GM12878 (cell line): Measurements from ENCODE around the gene OXCT1. TPM values are rescaled to one million over a fixed set of nuclear protein-coding genes. Genes with fewer than 3 reads are reported as not detected.

Experiments used
- ATAC-seq: fragments of 200-7000 bp; cut with Tn5 transposase; 3 replicates; pipeline ENCODE4 v1.9.1; 2020; ENCODE audit warnings: mild to moderate bottlenecking, moderate library complexity
- BruUV-seq: library from RNA; stranded (reverse); fragments of 400-500 nt; replicated peaks from 2 replicates; lab custom pipeline; 2021; lab: Mats Ljungman, UMichigan
- CTCF ChIA-PET: fragments of 300-600 bp; sonication (Branson Sonifier 250); formaldehyde crosslinking; extraction: SDS; loops from one replicate; lab custom pipeline; 2021; ENCODE audit warnings: inconsistent platforms; lab: Yijun Ruan, JAX
- POLR2A ChIA-PET: fragments of 350-600 bp; formaldehyde crosslinking; extraction: SDS; loops from one replicate; lab custom pipeline; 2021; ENCODE audit warnings: inconsistent platforms; lab: Charles Lee
- RAD21 ChIA-PET: fragments of 300-600 bp; sonication (Branson Sonifier 250); formaldehyde crosslinking; loops from one replicate; lab custom pipeline; 2023; ENCODE audit warnings: antibody characterized with exemption; ENCODE audit not compliant: unreplicated experiment; lab: Charles Lee
- SMC1A ChIA-PET: fragments of 300-600 bp; sonication (Branson Sonifier 250); formaldehyde crosslinking; loops from one replicate; lab custom pipeline; 2023; ENCODE audit not compliant: unreplicated experiment, uncharacterized antibody; lab: Charles Lee
- DNase-seq: peaks from one replicate; pipeline ENCODE4 v3.0.0-alpha.2; 2011; ENCODE audit warnings: low read depth, low spot score
- FAIRE-seq: peaks from 3 replicates; lab custom pipeline; 2011; peaks lifted over from hg19 to GRCh38; lab: Jason Lieb, UNC
- H2AFZ ChIP-seq: 2 replicates; pipeline ENCODE4 v1.6.0; 2011; ENCODE audit warnings: low read depth, low read length, control low read depth; ENCODE audit not compliant: control insufficient read depth
- H3K27ac ChIP-seq: 2 replicates; pipeline ENCODE4 v1.5.1; 2011; ENCODE audit warnings: control low read depth; ENCODE audit not compliant: control insufficient read depth, insufficient read depth
- H3K27me3 ChIP-seq, 2 experiments: replicated peaks in 1 of 2; 2 replicates each; pipeline versions ENCODE4 v1.6.0 to v1.6.1; 2011; ENCODE audit warnings: low read length in 1 of 2; ENCODE audit not compliant: control insufficient read depth in 2 of 2, insufficient read depth in 2 of 2
- H3K36me3 ChIP-seq, 2 experiments: 2 replicates each; pipeline ENCODE4 v1.5.1; 2011; ENCODE audit warnings: low read length in 1 of 2; ENCODE audit not compliant: control insufficient read depth in 2 of 2, insufficient read depth in 2 of 2
- H3K4me1 ChIP-seq: 2 replicates; pipeline ENCODE4 v1.6.1; 2011; ENCODE audit warnings: mild to moderate bottlenecking, low read length, moderate library complexity, mixed read lengths; ENCODE audit not compliant: control insufficient read depth, insufficient read depth
- H3K4me2 ChIP-seq: 2 replicates; pipeline ENCODE4 v1.6.0; 2011; ENCODE audit warnings: control low read depth; ENCODE audit not compliant: control insufficient read depth, insufficient read depth
- H3K4me3 ChIP-seq: fragments of 200-600 bp; sonication (generic); 2 replicates; pipeline ENCODE4 v1.5.1; 2016
- H3K79me2 ChIP-seq: 2 replicates; pipeline ENCODE4 v1.6.0; 2011; ENCODE audit warnings: low read length; ENCODE audit not compliant: control insufficient read depth, insufficient read depth
- H3K9ac ChIP-seq: 2 replicates; pipeline ENCODE4 v1.8.0; 2011; ENCODE audit warnings: low read length, control low read depth, mixed read lengths; ENCODE audit not compliant: control insufficient read depth, insufficient read depth
- H3K9me3 ChIP-seq: replicated peaks from 3 replicates; pipeline ENCODE4 v1.5.1; 2011; ENCODE audit warnings: mild to moderate bottlenecking, low read length; ENCODE audit not compliant: control insufficient read depth, insufficient read depth
- H4K20me1 ChIP-seq: 2 replicates; pipeline ENCODE4 v1.6.0; 2011; ENCODE audit not compliant: control insufficient read depth, insufficient read depth
- BCL3 ChIP-seq: IDR thresholded peaks from 2 replicates; pipeline ENCODE4 v1.6.1; 2011; ENCODE audit warnings: borderline replicate concordance, low read depth, mild to moderate bottlenecking, moderate library complexity, low read length; ENCODE audit not compliant: insufficient read depth, poor library complexity, severe bottlenecking
- CHD2 ChIP-seq: IDR thresholded peaks from 2 replicates; pipeline ENCODE4 v1.6.1; 2011; ENCODE audit warnings: low read depth, low read length, improper control_type of control experiment, borderline replicate concordance
- ELK1 ChIP-seq: IDR thresholded peaks from 2 replicates; pipeline ENCODE4 v1.6.1; 2012; ENCODE audit warnings: low read depth, low read length, improper control_type of control experiment
- ESRRA ChIP-seq: IDR thresholded peaks from 2 replicates; pipeline ENCODE4 v1.6.1; 2012; ENCODE audit warnings: mild to moderate bottlenecking, low read length, improper control_type of control experiment
- FOXK2 ChIP-seq: fragments of 450-650 bp; IDR thresholded peaks from 2 replicates; pipeline ENCODE4 v1.6.1; 2017; ENCODE audit warnings: mild to moderate bottlenecking, moderate library complexity
- IKZF1 ChIP-seq: fragments of 450-650 bp; conservative IDR thresholded peaks from 2 replicates; pipeline ENCODE4 v1.6.1; 2017; ENCODE audit warnings: antibody characterized with exemption, mild to moderate bottlenecking
- MTA2 ChIP-seq: fragments of 450-650 bp; IDR thresholded peaks from 2 replicates; pipeline ENCODE4 v1.6.1; 2016; ENCODE audit warnings: low read depth, mild to moderate bottlenecking, moderate library complexity
- MXI1 ChIP-seq: fragments of 150-350 bp; IDR thresholded peaks from 2 replicates; pipeline ENCODE4 v1.6.1; 2011; ENCODE audit warnings: low read depth, mild to moderate bottlenecking, inconsistent platforms, low read length, improper control_type of control experiment
- NBN ChIP-seq: fragments of 450-650 bp; IDR thresholded peaks from 2 replicates; pipeline ENCODE4 v1.6.1; 2016
- NKRF ChIP-seq: fragments of 450-650 bp; conservative IDR thresholded peaks from 2 replicates; pipeline ENCODE4 v1.6.1; 2017; ENCODE audit warnings: mild to moderate bottlenecking, moderate library complexity
- NRF1 ChIP-seq: conservative IDR thresholded peaks from 2 replicates; pipeline ENCODE4 v1.6.1; 2011; ENCODE audit warnings: mild to moderate bottlenecking, low read depth, low read length, improper control_type of control experiment
- POLR2AphosphoS5 ChIP-seq: IDR thresholded peaks from 2 replicates; pipeline ENCODE4 v1.6.1; 2011; ENCODE audit warnings: mild to moderate bottlenecking, low read length, inconsistent platforms
- POU2F2 ChIP-seq: IDR thresholded peaks from 3 replicates; pipeline ENCODE4 v1.6.1; 2011; ENCODE audit warnings: low read depth, mild to moderate bottlenecking, low read length, borderline replicate concordance
- RB1 ChIP-seq: fragments of 450-650 bp; formaldehyde crosslinking; IDR thresholded peaks from 2 replicates; pipeline ENCODE4 v1.6.1; 2017; ENCODE audit warnings: mild to moderate bottlenecking, borderline replicate concordance
- RBBP5 ChIP-seq: fragments of 200-600 bp; sonication (generic); conservative IDR thresholded peaks from 2 replicates; pipeline ENCODE4 v1.6.1; 2016
- SMC3 ChIP-seq: IDR thresholded peaks from 2 replicates; pipeline ENCODE4 v1.6.1; 2011; ENCODE audit warnings: low read length, improper control_type of control experiment, borderline replicate concordance
- SPI1 ChIP-seq: IDR thresholded peaks from 2 replicates; pipeline ENCODE4 v1.6.1; 2011; ENCODE audit warnings: low read depth, mild to moderate bottlenecking, low read length, moderate library complexity, borderline replicate concordance; ENCODE audit not compliant: insufficient read depth
- STAT1 ChIP-seq: fragments of 450-650 bp; conservative IDR thresholded peaks from 2 replicates; pipeline ENCODE4 v1.6.1; 2014; ENCODE audit warnings: antibody characterized with exemption, mild to moderate bottlenecking
- STAT3 ChIP-seq: IDR thresholded peaks from 2 replicates; pipeline ENCODE4 v1.6.1; 2011; ENCODE audit warnings: low read depth, low read length, improper control_type of control experiment
- WGBS: methylation state at CpG from one replicate; pipeline ENCODE4 v1.1.6; 2016; ENCODE audit warnings: low lambda C conversion rate; ENCODE audit not compliant: insufficient replicate concordance, insufficient coverage; ENCODE audit errors: missing lambda C conversion rate; 5-methylcytosine and 5-hydroxymethylcytosine counted together
- in situ Hi-C: fragments of 300-500 bp; cut with MboI; formaldehyde crosslinking; loops from 9 replicates; pipeline ENCODE4 v1.14.3; 2018; ENCODE audit warnings: mixed read lengths
- intact Hi-C: fragments of 100-400 bp; cut with micrococcal nuclease; formaldehyde crosslinking; loops from one replicate; pipeline ENCODE4 v1.14.2; 2022; ENCODE audit not compliant: unreplicated experiment
- polyA plus RNA-seq, 11 experiments: library from polyadenylated mRNA; depleted of rRNA in 4 of 11; unstranded in 6 of 11; stranded (reverse) in 5 of 11; fragments of >200 nt; fragmentation: Nextera tagmentation in 4 of 11; fragmentation: Illumina TruSeq in 1 of 11; extraction: Ambion mirVana in 4 of 11; extraction: Trizol in 1 of 11; gene quantifications; 1 replicate in 1 of 11; 2 replicates in 10 of 11; pipeline versions ENCODE4 v1.2.1 to v1.2.3, GENCODE V29; 2011 to 2016; ENCODE audit warnings: inconsistent platforms in 2 of 11, missing spikeins in 2 of 11, low read depth in 1 of 11
- total RNA-seq, 4 experiments: library from RNA; depleted of rRNA in 3 of 4; stranded (reverse); fragments of >200 nt in 3 of 4; fragmentation: Illumina TruSeq in 1 of 4; extraction: Trizol in 1 of 4; gene quantifications; 2 replicates each; pipeline versions ENCODE4 v1.2.1 to v1.2.3, GENCODE V29; 2013 to 2021

The OXCT1 gene
- total and polyA plus RNA-seq, 10 of the 15 experiments (the other 5 are each of a cell fraction or from before 2014, with no cell fraction given), result 46.9 to 103 (median 70.5) TPM

DNA sequence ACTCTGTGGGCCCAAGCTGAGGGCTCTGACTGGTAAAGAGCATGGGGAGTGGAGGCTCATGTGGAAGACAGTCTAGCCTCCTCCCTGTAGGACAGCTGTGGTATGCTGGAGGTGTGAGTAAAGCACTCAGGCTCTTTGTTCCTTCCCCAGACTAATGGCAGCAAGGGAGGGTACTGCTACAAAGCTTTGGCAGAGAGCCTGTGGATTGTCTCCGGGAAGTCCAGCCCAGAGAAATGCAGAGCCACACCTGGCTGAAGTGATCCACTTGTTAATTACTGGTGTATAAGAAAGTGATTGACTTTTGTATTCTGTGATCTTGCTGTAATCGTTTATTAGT, 161.7 kb downstream of the OXCT1 start:
- no TSS peak for BruUV-seq
- Histone ChIP-seq H4K20me1 (no peaks in the 10 kb centered on the region; the same call in 1 of the 2 replicates), H3K27ac (no peak overlapping the region), H3K4me1 (no peaks in the 10 kb centered on the region), H3K79me2 (no peaks in the 10 kb centered on the region), H3K36me3 (no peaks in the 10 kb centered on the region), H3K4me3 (no peak overlapping the region), H3K27me3 (no peaks in the 10 kb centered on the region), H3K9me3 (no peaks in the 10 kb centered on the region; the same call in 2 of the 3 replicates), H3K9ac (no peak overlapping the region), H2AFZ (no peak overlapping the region), H3K4me2 (no peak overlapping the region)
- TF ChIP-seq STAT3 (no peak), SMC3 (no peak), ESRRA (no peak), ELK1 (no peak), MTA2 (no peak), BCL3 (no peak), RBBP5 (no peak), POLR2AphosphoS5 (no peak), STAT1 (no peak), NKRF (no peak), NBN (no peak), IKZF1 (no peak), CHD2 (no peak), NRF1 (no peak), RB1 (no peak), FOXK2 (no peak), MXI1 (no peak), SPI1 (no peak), POU2F2 (no peak)
- in situ Hi-C loops, result no loop called here
- ATAC-seq, result peak; percentile 61
- POLR2A ChIA-PET, result no interaction called here
- CTCF ChIA-PET, result interaction anchor here (0.6 to 3.8 kb wide), 4 partner anchors 9 to 348 kb away, joined by 3 to 74 read pairs (median 10); no protein-coding TSS in a partner anchor
- WGBS, result 40% methylated on average over 2 of the region's 2 CpGs
- SMC1A ChIA-PET, result interaction anchor here (1.0 to 4.4 kb wide), 4 partner anchors 71 to 349 kb away, joined by 3 to 53 read pairs (median 4); no protein-coding TSS in a partner anchor
- no peak for DNase-seq
- intact Hi-C loops, result loop anchor here (1.0 kb wide), 1 partner anchor 135 kb away; no protein-coding TSS in a partner anchor
- FAIRE-seq, result no peak
- RAD21 ChIA-PET, result interaction anchor here (1.0 to 1.6 kb wide), 3 partner anchors 102 to 148 kb away, joined by 3 to 4 read pairs (median 3); no protein-coding TSS in a partner anchor
